Activated CD4-positive, alpha-beta T cell treated with anti-CD3 and anti-CD28 coated beads for 48 hours (primary cell): ENCODE results near the gene CENPT.
"Not testable (repeated sequence)": the region's sequence is repeated elsewhere in the genome, so short reads cannot be mapped to it uniquely, and the experiment has no call there.

Experiments used
- DNase-seq: peaks from one replicate; pipeline ENCODE4 v3.0.0-alpha.2; 2020

CENPT gene

GRCh38 chr16:67874372-67874771 lies 26.9 kb upstream of the CENPT start:
- DNase-seq = no peak

GRCh38 chr16:67873435-67874370 lies 26.2 kb upstream of the CENPT start:
- peak; percentile 39 for DNase-seq

GRCh38 chr16:67872631-67873434 lies 25.3 kb upstream of the CENPT start, which contains the start of gene EDC4:
EDC4 (plus strand) TSS chr16:67873052; CDS start chr16:67873262, 210 bp downstream.
- DNase-seq = peak; percentile 92

- no peak for DNase-seq
Observed at GRCh38 chr16:67872131-67872630, 24.7 kb upstream of the CENPT start.

- DNase-seq = no peak
Observed at GRCh38 chr16:67871256-67871655, 23.8 kb upstream of the CENPT start.

GRCh38 chr16:67869653-67870052 lies 22.2 kb upstream of the CENPT start:
- no peak for DNase-seq

GRCh38 chr16:67868290-67868689 lies 20.8 kb upstream of the CENPT start:
- DNase-seq = no peak

- no peak for DNase-seq
Observed at GRCh38 chr16:67865318-67865717, 17.8 kb upstream of the CENPT start.

GRCh38 chr16:67864594-67864993 lies 17.1 kb upstream of the CENPT start:
- no peak for DNase-seq

- DNase-seq = not testable (repeated sequence)
Observed at GRCh38 chr16:67864044-67864443, 16.6 kb upstream of the CENPT start.

GRCh38 chr16:67862623-67863583 lies 15.4 kb upstream of the CENPT start:
- no peak for DNase-seq

GRCh38 chr16:67861877-67862276 lies 14.4 kb upstream of the CENPT start:
- no peak for DNase-seq

GRCh38 chr16:67860589-67861398 lies 13.3 kb upstream of the CENPT start:
- no peak for DNase-seq

GRCh38 chr16:67858500-67858899 lies 11.0 kb upstream of the CENPT start:
- DNase-seq = no peak

GRCh38 chr16:67857547-67858233 lies 10.2 kb upstream of the CENPT start:
- peak; percentile 40 for DNase-seq

GRCh38 chr16:67856927-67857546 lies 9.5 kb upstream of the CENPT start:
- DNase-seq = no peak

GRCh38 chr16:67855789-67856188 lies 8.3 kb upstream of the CENPT start:
- no peak for DNase-seq

GRCh38 chr16:67853670-67854069 lies 6.2 kb upstream of the CENPT start:
- DNase-seq = no peak

GRCh38 chr16:67848118-67848517 lies 625 bp upstream of the CENPT start:
- DNase-seq = no peak
